Measurements from ENCODE around the gene PGC. TPM values are rescaled to one million over a fixed set of nuclear protein-coding genes. Genes with fewer than 3 reads are reported as not detected.

The PGC gene
- total and polyA plus RNA-seq, 9 of the 15 experiments (the other 6 are each of a cell fraction or from before 2014, with no cell fraction given), result 0.17 to 0.40 TPM; not detected in 7

GRCh38 chr6:41727705-41728072 is 19.5 kb downstream of the PGC start (continued):
- TF ChIP-seq CEBPZ (IDR thresholded peaks at IDR 0.05; ENCODE audit: borderline replicate concordance, low read depth, low read length), result no peak
- TF ChIP-seq RCOR1 (IDR thresholded peaks at IDR 0.05; ENCODE audit: borderline replicate concordance in 1 of 2, low read depth in 2 of 2, low read length in 2 of 2), result no peak
- no peak for TF ChIP-seq ILF3 (IDR thresholded peaks at IDR 0.05; ENCODE audit: borderline replicate concordance)
- no peak for TF ChIP-seq ZNF57 (CRISPR knock-in tag; IDR thresholded peaks at IDR 0.05)
- TF ChIP-seq, protein P1, sequence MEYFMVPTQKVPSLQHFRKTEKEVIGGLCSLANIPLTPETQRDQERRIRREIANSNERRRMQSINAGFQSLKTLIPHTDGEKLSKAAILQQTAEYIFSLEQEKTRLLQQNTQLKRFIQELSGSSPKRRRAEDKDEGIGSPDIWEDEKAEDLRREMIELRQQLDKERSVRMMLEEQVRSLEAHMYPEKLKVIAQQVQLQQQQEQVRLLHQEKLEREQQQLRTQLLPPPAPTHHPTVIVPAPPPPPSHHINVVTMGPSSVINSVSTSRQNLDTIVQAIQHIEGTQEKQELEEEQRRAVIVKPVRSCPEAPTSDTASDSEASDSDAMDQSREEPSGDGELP (CRISPR knock-in tag; IDR thresholded peaks at IDR 0.05; ENCODE audit: borderline replicate concordance), result no peak

GRCh38 chr6:41726876-41727275 is 20.3 kb downstream of the PGC start:
- Histone ChIP-seq H3K9me1 (ENCODE audit: control insufficient read depth, insufficient read depth, low read length) (no peaks in the 10 kb centered on the region), H3K9ac (ENCODE audit: insufficient read depth in 1 of 2, low read depth in 2 of 2, low read length in 2 of 2) (no peak overlapping the region), H2AFZ (ENCODE audit: low read depth, low read length) (no peak overlapping the region), H3K4me1 (replicated peaks in 1 of 2; ENCODE audit: control insufficient read depth in 2 of 2, insufficient read depth in 2 of 2, low read length in 2 of 2) (peaks cover 16 to 26% of the 10 kb centered on the region in 2 experiments), H3K79me2 (ENCODE audit: control insufficient read depth, insufficient read depth, low read length) (no peaks in the 10 kb centered on the region), H3K4me3 (no peak overlapping the region), H4K20me1 (replicated peaks; ENCODE audit: control insufficient read depth, insufficient read depth, low read length) (peaks cover 15% of the 10 kb centered on the region; the same call in 1 of the 2 replicates), H3K27me3 (ENCODE audit: control insufficient read depth in 2 of 2, insufficient read depth in 2 of 2, low read length in 2 of 2) (peaks cover 0 to 27% of the 10 kb centered on the region in 2 experiments; a peak in 2 of 5 replicates), H3K4me2 (ENCODE audit: insufficient read depth, low read length) (no peak overlapping the region), H3K27ac (ENCODE audit: extremely low read depth, low read depth, low read length) (no peak overlapping the region), H3K9me3 (replicated peaks; ENCODE audit: control insufficient read depth, insufficient read depth, low read depth, low read length) (no peaks in the 10 kb centered on the region), H3K36me3 (ENCODE audit: control insufficient read depth, insufficient read depth, low read length) (no peaks in the 10 kb centered on the region)
- in situ Hi-C loops (cut with MboI) (no loop called here), intact Hi-C loops (cut with micrococcal nuclease) (no loop called here)
- DNase-seq (ENCODE audit: extremely low read depth in 1 of 4, low spot score in 3 of 4) (no peak), FAIRE-seq (no peak), ATAC-seq (no peak)
- POLR2A ChIA-PET, result no interaction called here
- no TSS peak for BruUV-seq (replicated peaks)
- CTCF ChIA-PET (ENCODE audit: low intra/inter-chr PET ratio), result no interaction called here
- WGBS (ENCODE audit: insufficient coverage, low coverage, missing lambda C conversion rate), result 38% methylated on average over 7 of the region's 7 CpGs
- no peak for TF ChIP-seq KDM5B (IDR thresholded peaks at IDR 0.05; ENCODE audit: insufficient replicate concordance, low read depth, low read length)
